ENCODE measurements around the gene SV2C.

GRCh38 chr5:76125888-76126287, 42.7 kb downstream of the SV2C start:
- TF ChIP-seq CTCF (IDR thresholded peaks at IDR 0.05): no peak
- no peak for TF ChIP-seq EP300 (IDR thresholded peaks at IDR 0.05)
- TF ChIP-seq POLR2AphosphoS5 (IDR thresholded peaks at IDR 0.05): no peak
- TF ChIP-seq POLR2A (IDR thresholded peaks at IDR 0.05): no peak
